GM12875 (cell line): Measurements from ENCODE around the gene DDIT4.

ENCODE experiments used
- H3K4me3 ChIP-seq: one replicate; pipeline ENCODE4 v1.5.1; 2011; ENCODE audit warnings: low read depth, low read length, control low read depth
- TF ChIP-seq, protein P1 (sequence below): IDR thresholded peaks from 2 replicates; pipeline ENCODE4 v1.5.1; 2011; ENCODE audit warnings: low read depth, mild to moderate bottlenecking, control low read depth, inconsistent platforms, low read length, moderate library complexity, borderline replicate concordance; ENCODE audit not compliant: insufficient read depth

The DDIT4 gene

DNA sequence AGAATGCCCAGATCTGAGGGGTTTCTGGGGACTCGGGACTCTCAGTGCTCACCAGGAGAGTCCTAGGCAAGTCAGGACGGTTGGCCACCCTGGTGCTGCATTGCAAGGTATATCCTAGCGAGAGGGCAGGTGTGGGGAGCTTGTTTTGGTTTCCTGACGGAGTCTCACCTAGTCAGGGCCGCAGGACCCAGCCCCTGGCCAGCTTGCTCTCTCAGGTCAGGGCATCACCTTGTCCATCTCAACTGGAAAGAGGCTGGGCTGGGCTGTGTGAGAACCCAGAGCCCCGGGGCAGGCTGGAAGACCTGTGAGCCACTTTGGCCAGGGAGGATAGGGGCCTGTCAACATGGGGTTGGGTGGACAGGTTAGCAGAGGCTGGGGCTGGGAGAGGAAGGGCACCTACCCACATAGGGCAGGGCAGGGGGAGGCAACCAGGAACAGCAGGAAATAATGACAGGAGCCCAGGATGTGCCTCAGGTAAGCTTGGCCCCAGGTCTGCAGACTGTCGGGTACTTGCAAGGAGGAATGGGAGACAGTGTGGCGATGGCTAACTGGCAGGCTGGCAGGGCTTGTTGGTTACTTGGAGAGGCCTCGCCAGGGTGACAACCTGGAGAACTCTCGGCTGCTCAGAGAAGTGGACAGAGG is 49.5 kb downstream of the DDIT4 start:
- H3K4me3 ChIP-seq: no peak overlapping the region
- TF ChIP-seq, protein P1, sequence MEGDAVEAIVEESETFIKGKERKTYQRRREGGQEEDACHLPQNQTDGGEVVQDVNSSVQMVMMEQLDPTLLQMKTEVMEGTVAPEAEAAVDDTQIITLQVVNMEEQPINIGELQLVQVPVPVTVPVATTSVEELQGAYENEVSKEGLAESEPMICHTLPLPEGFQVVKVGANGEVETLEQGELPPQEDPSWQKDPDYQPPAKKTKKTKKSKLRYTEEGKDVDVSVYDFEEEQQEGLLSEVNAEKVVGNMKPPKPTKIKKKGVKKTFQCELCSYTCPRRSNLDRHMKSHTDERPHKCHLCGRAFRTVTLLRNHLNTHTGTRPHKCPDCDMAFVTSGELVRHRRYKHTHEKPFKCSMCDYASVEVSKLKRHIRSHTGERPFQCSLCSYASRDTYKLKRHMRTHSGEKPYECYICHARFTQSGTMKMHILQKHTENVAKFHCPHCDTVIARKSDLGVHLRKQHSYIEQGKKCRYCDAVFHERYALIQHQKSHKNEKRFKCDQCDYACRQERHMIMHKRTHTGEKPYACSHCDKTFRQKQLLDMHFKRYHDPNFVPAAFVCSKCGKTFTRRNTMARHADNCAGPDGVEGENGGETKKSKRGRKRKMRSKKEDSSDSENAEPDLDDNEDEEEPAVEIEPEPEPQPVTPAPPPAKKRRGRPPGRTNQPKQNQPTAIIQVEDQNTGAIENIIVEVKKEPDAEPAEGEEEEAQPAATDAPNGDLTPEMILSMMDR: no peak

DNA sequence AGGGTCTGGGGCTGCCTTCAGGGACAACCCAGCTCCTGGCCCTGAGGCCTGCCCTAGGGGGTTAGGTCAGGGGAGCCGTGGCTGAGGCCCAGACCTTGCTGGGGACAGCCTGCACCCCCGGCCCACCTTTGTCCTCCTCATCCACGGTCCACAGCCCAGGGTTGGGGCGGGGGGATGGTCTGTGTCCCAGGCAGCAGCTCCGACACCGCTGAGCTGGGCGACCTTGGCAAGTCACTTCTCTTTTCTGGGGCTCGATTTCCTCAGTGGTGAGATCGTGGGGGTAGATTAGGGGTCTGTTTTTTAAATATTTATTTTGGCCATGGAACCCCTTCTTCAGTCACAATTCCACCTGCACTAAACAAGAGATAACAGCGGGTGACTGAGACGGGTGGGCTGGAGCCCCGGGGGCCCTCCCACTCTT is 50.1 kb downstream of the DDIT4 start:
- TF ChIP-seq, protein P1: no peak
- H3K4me3 ChIP-seq: no peak overlapping the region
